Lower leg skin (tissue), 4 donors: Measurements from ENCODE around the gene GALM. TPM values are rescaled to one million over a fixed set of nuclear protein-coding genes. Genes with fewer than 3 reads are reported as not detected.
"Not testable (repeated sequence)": the region's sequence is repeated elsewhere in the genome, so short reads cannot be mapped to it uniquely, and the experiment has no call there.

ENCODE experiments used
- DNase-seq, 2 donors: peaks; one replicate each; pipeline ENCODE4 v3.0.0-alpha.2; 2019; ENCODE audit warnings: low spot score in 2 of 2
- H3K4me3 ChIP-seq: fragments of 200-600 bp; sonication (generic); 2 replicates; pipeline ENCODE4 v1.5.1; 2017; ENCODE audit warnings: mild to moderate bottlenecking, low read depth; ENCODE audit not compliant: poor library complexity, severe bottlenecking
- POLR2A ChIP-seq, 2 donors: fragments of 450-650 bp; IDR thresholded peaks; one replicate each; pipeline ENCODE4 v1.6.1; 2016 to 2017; ENCODE audit warnings: antibody characterized with exemption in 2 of 2, mild to moderate bottlenecking in 1 of 2, moderate library complexity in 1 of 2
- WGBS, 2 donors: methylation state at CpG; one replicate each; pipeline ENCODE4 v1.1.5; 2018; 5-methylcytosine and 5-hydroxymethylcytosine counted together
- intact Hi-C: fragments of 100-400 bp; cut with DNase I; formaldehyde crosslinking; loops from one replicate; pipeline ENCODE4 v1.15.0; 2023; ENCODE audit warnings: low total_unique reads
- total RNA-seq, 4 donors: library from RNA; depleted of rRNA; stranded (reverse); fragments of >200 nt; gene quantifications; one replicate each; pipeline ENCODE4 v1.1.0, GENCODE V29; 2016
- TF ChIP-seq, protein P1 (sequence below), 3 donors: fragments of 450-650 bp; IDR thresholded peaks; one replicate each; pipeline ENCODE4 v1.5.1; 2016; ENCODE audit warnings: antibody characterized with exemption in 3 of 3, mild to moderate bottlenecking in 3 of 3, moderate library complexity in 2 of 3

Gene GALM
- total RNA-seq, 4 donors from 2014 or later, result 4.0 to 12.1 (median 7.0) TPM

DNA sequence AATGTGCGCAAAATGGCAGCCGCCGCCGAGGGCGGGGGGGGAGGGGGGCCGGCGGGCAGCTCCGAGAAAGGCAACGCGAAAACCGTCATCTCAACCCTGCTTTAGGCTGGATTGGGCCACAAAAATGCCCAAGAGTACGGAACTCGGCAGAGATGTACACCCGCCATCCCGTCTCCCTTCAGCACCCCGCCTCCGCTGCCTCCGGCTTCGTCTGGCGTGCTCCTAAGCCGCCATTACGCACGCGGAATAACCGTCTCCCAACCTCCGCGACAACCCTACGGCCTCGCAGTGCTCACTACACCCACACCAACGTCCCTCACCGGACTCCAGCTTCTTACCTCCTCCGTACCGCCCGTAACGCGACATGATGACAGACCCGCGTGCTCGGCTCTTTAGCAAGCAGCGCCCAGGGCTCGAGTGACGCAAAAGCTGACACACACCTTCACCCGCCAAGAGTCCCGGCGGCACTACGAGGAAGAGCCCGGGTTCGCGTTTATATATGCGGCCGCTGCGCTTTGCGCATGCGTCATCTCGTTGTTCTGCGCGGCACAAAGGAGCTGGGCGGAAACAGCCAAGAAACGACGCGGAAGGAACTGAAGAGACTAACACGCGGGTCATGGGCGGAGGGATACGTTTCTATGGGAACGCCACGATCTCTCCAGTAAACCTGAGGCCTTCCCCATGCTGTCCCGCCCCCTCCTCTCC lies 85.1 kb downstream of the GALM start, which contains the start of gene SRSF7:
Gene SRSF7, minus strand, starts transcription at position 471 of the 705 bp plus-strand sequence. Its CDS starts 105 bp downstream, at position 366.
- intact Hi-C loops, result no loop called here
- 0% methylated on average over 62 to 65 of the region's 68 CpGs for WGBS, 2 donors
- TF ChIP-seq, protein P1, sequence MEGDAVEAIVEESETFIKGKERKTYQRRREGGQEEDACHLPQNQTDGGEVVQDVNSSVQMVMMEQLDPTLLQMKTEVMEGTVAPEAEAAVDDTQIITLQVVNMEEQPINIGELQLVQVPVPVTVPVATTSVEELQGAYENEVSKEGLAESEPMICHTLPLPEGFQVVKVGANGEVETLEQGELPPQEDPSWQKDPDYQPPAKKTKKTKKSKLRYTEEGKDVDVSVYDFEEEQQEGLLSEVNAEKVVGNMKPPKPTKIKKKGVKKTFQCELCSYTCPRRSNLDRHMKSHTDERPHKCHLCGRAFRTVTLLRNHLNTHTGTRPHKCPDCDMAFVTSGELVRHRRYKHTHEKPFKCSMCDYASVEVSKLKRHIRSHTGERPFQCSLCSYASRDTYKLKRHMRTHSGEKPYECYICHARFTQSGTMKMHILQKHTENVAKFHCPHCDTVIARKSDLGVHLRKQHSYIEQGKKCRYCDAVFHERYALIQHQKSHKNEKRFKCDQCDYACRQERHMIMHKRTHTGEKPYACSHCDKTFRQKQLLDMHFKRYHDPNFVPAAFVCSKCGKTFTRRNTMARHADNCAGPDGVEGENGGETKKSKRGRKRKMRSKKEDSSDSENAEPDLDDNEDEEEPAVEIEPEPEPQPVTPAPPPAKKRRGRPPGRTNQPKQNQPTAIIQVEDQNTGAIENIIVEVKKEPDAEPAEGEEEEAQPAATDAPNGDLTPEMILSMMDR (IDR thresholded peaks at IDR 0.05), result no peak
- peak in 1 of 2 donors; percentile 100 for TF ChIP-seq POLR2A (IDR thresholded peaks at IDR 0.05)

DNA sequence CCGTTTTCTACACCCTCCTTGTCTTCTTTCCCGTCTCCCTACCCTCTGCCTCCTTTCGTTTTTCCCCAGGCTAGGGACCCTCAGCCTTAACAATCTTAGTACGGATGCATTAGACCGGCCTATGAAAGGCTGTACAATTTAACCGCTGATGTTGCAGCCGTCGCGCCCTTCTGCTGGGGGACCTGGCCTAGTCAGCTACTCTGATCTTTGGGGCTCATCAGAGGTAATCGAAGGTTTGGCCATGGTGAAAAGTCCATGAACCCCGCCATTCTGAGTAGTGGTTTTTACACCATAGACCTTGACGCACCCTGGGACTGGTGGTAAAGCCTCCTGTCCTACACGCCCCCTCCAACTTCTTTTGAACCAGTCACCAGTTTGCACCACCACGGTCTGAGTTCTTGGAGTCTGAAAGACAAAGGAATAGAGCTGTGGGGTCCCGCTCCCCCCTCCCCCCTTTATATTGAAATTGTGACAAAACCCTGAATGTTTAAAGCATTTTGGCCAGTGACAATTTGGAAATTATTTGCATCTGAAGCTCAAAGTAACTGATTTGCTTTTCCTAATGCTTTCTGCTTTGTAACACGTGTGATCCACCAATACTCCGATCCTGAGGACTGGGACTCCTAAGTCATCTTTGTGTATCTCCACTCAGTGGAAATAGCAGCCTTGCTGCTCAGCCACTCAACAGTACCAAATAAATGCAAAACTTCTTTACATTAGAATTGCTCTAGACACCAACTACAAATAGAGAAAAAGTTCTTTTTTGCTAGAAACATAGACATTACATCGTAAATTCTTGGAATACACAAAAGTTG lies 85.9 kb downstream of the GALM start:
- 22 to 27% methylated on average over 18 of the region's 18 CpGs for WGBS, 2 donors
- TF ChIP-seq, protein P1 (IDR thresholded peaks at IDR 0.05), result no peak
- no peak for TF ChIP-seq POLR2A (IDR thresholded peaks at IDR 0.05)

More for the DNA sequence above, 85.1 kb downstream of the GALM start, which contains the start of gene SRSF7:
- DNase-seq, result peak; percentile 98 to 99
- peak within 1 kb of the TSS; percentile 77 for H3K4me3 ChIP-seq

DNA sequence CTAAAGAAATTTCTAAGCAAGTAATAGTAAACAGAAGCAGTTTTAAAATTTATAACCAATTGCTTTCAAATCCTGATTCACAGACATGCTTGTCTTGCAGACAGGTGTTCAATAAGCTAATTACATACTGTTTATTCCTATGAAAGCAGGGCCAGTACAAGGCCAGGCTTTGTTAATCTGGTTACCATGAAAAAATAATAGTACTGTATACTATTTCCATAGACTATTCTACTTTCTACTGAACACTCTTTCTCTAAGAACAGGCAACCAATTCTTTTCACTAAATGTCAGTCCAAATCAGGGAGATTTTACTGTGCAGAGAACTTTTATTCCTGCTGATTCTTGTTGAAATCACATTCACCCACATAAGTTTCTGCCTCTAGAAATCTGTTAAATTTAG lies 88.1 kb downstream of the GALM start:
- H3K4me3 ChIP-seq, result no peak overlapping the region
- TF ChIP-seq, protein P1 (IDR thresholded peaks at IDR 0.05), result no peak
- no peak for TF ChIP-seq POLR2A (IDR thresholded peaks at IDR 0.05)
- no peak for DNase-seq
- intact Hi-C loops, result no loop called here

More for the DNA sequence above, 85.9 kb downstream of the GALM start:
- H3K4me3 ChIP-seq, result peak overlapping the region; percentile 23
- intact Hi-C loops, result no loop called here
- DNase-seq, result no peak

DNA sequence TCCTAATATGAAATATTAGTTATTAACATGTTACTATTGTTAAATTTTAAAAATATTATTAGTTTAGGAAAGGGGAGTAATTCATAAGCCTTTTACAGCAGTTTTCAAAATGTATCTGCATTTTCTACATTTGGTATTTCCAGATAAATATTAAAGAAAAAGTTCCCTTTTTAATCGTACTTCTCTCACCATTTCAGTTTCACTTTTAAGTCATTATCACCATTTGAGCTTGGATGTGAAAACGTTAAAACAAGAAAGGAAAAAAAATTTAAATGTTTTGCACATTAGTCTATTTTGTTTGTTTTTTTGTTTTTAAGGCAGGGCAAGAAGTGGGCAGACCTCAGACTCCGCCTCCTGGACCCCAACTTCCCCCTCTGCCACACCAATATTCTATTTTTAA lies 88.6 kb downstream of the GALM start:
- intact Hi-C loops, result no loop called here
- no peak for DNase-seq
- TF ChIP-seq, protein P1 (IDR thresholded peaks at IDR 0.05), result no peak
- TF ChIP-seq POLR2A (IDR thresholded peaks at IDR 0.05), result no peak
- WGBS, 2 donors, result 45 to 50% methylated on average over 3 of the region's 3 CpGs
- H3K4me3 ChIP-seq, result no peak overlapping the region

DNA sequence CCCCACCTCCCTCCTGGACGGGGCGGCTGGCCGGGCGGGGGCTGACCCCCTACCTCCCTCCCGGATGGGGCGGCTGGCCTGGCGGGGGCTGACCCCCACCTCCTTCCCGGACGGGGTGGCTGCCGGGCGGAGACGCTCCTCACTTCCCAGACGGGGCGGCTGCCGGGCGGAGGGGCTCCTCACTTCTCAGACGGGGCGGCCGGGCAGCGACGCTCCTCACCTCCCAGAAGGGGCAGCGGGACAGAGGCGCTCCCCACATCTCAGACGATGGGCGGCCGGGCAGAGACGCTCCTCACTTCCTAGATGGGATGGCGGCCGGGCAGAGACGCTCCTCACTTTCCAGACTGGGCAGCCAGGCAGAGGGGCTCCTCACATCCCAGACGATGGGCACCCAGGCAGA lies 90.0 kb downstream of the GALM start:
- DNase-seq, intact Hi-C loops, H3K4me3 ChIP-seq: not testable (repeated sequence)
- 60 to 91% methylated on average over 1 to 14 of the region's 31 CpGs for WGBS, 2 donors

DNA sequence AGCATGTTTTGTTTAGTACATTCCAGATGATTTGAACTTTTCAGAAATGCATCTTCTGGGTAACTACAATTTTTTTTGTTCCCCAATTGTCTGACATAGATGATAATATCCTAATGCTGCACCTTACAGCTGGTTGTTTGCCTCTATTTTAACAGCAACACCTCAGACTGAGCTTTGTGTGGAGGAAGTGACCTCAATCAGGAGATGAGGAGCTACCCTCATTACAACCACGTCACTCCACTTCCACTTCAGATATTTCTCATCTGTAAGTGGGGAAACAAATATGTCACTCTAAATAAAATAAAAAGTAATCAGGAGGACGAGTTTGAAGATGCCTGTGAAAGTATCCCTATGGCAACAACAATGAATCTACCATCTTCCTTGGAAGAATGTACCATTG lies 97.3 kb downstream of the GALM start:
- 75 to 82% methylated on average over 2 of the region's 2 CpGs for WGBS, 2 donors
- TF ChIP-seq POLR2A (IDR thresholded peaks at IDR 0.05), result no peak
- TF ChIP-seq, protein P1 (IDR thresholded peaks at IDR 0.05), result no peak

More for the DNA sequence above, 97.3 kb downstream of the GALM start:
- intact Hi-C loops, result no loop called here
- DNase-seq, result no peak
- H3K4me3 ChIP-seq, result no peak overlapping the region
